ENCODE results near the gene TBX5.

TBX5 gene

GRCh38 chr12:114344831-114345230 lies 61.1 kb downstream of the TBX5 start:
- WGBS: 0% methylated on average over 1 of the region's 2 CpGs
- H3K9me3 ChIP-seq (ENCODE audit: control insufficient read depth, low read length): peaks cover 7% of the 10 kb centered on the region
- H3K4me3 ChIP-seq (ENCODE audit: insufficient read depth in 1 of 2, low read depth in 1 of 2, low read length in 2 of 2): no peak overlapping the region
- H2BK5ac ChIP-seq (ENCODE audit: low read depth, low read length, poor library complexity, severe bottlenecking): no peak overlapping the region
- no peak overlapping the region for H2AFZ ChIP-seq (ENCODE audit: low read depth, low read length)
- no peaks in the 10 kb centered on the region for H3K4me1 ChIP-seq (ENCODE audit: control insufficient read depth, insufficient read depth, low read depth, low read length)
- H3K27ac ChIP-seq (ENCODE audit: low read length, poor library complexity, severe bottlenecking): no peak overlapping the region
- H3K9ac ChIP-seq (ENCODE audit: low read length): no peak overlapping the region
- H2BK15ac ChIP-seq (ENCODE audit: low read depth, poor library complexity, severe bottlenecking): no peak overlapping the region
- no peak for DNase-seq
- H2BK120ac ChIP-seq (ENCODE audit: low read depth, low read length): no peak overlapping the region
- H3K4me2 ChIP-seq (ENCODE audit: low read length, poor library complexity, severe bottlenecking): no peak overlapping the region
- H3K18ac ChIP-seq (ENCODE audit: low read depth in 1 of 2, low read length in 2 of 2): no peak overlapping the region
- peaks cover 0 to 12% of the 10 kb centered on the region in 2 experiments for H3K27me3 ChIP-seq (ENCODE audit: control insufficient read depth in 1 of 2, insufficient read depth in 1 of 2, low read length in 2 of 2)
- no peak overlapping the region for H2BK12ac ChIP-seq (ENCODE audit: low read length in 2 of 2)
- no peak overlapping the region for H3K23ac ChIP-seq (ENCODE audit: low read length in 2 of 2)
- H2AK5ac ChIP-seq (ENCODE audit: low read length, severe bottlenecking): no peak overlapping the region
- H4K8ac ChIP-seq (ENCODE audit: low read length): no peak overlapping the region
- H3K4ac ChIP-seq (ENCODE audit: low read depth in 1 of 2, low read length in 2 of 2): no peak overlapping the region
- H3K14ac ChIP-seq (ENCODE audit: low read length in 2 of 2): no peak overlapping the region
- no peaks in the 10 kb centered on the region for H3K79me1 ChIP-seq (replicated peaks; ENCODE audit: low read length, poor library complexity, severe bottlenecking)
- no peaks in the 10 kb centered on the region for H3K36me3 ChIP-seq (ENCODE audit: control insufficient read depth in 1 of 2, insufficient read depth in 2 of 2, low read depth in 1 of 2, low read length in 2 of 2)
- no peak overlapping the region for H4K91ac ChIP-seq (ENCODE audit: low read length)

DNA sequence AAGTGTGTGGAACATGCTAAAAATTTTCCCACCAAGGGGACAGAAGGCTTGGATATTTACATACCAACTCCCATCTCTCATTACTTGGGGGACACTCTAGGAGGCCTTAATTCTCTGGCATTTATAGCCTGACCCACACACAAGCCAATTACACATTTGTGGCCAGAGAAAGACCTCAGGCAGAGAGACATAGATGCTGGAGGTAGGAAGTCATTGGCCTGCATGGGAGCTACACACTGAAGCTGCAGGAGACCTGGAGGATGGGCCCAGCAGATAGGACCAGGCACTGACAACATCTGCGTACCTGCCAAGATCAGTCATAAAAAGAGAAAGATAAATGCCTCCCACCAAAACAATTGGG lies 61.7 kb downstream of the TBX5 start:
- no peak overlapping the region for H2BK12ac ChIP-seq (ENCODE audit: low read length in 2 of 2)
- no peak overlapping the region for H2AK5ac ChIP-seq (ENCODE audit: low read length, severe bottlenecking)
- H3K4ac ChIP-seq (ENCODE audit: low read depth in 1 of 2, low read length in 2 of 2): no peak overlapping the region
- no peaks in the 10 kb centered on the region for H3K36me3 ChIP-seq (ENCODE audit: control insufficient read depth in 1 of 2, insufficient read depth in 2 of 2, low read depth in 1 of 2, low read length in 2 of 2)
- no peak overlapping the region for H3K9ac ChIP-seq (ENCODE audit: low read length)
- H3K79me1 ChIP-seq (replicated peaks; ENCODE audit: low read length, poor library complexity, severe bottlenecking): no peaks in the 10 kb centered on the region
- no peak overlapping the region for H3K14ac ChIP-seq (ENCODE audit: low read length in 2 of 2)
- no peak overlapping the region for H2BK15ac ChIP-seq (ENCODE audit: low read depth, poor library complexity, severe bottlenecking)
- no peak overlapping the region for H3K27ac ChIP-seq (ENCODE audit: low read length, poor library complexity, severe bottlenecking)
- DNase-seq: no peak
- no peak overlapping the region for H4K91ac ChIP-seq (ENCODE audit: low read length)
- no peaks in the 10 kb centered on the region for H3K4me1 ChIP-seq (ENCODE audit: control insufficient read depth, insufficient read depth, low read depth, low read length)
- H3K27me3 ChIP-seq (ENCODE audit: control insufficient read depth in 1 of 2, insufficient read depth in 1 of 2, low read length in 2 of 2): peaks cover 0 to 12% of the 10 kb centered on the region in 2 experiments
- H3K4me2 ChIP-seq (ENCODE audit: low read length, poor library complexity, severe bottlenecking): no peak overlapping the region
- H4K8ac ChIP-seq (ENCODE audit: low read length): no peak overlapping the region
- no peak overlapping the region for H2BK120ac ChIP-seq (ENCODE audit: low read depth, low read length)
- no peak overlapping the region for H3K4me3 ChIP-seq (ENCODE audit: insufficient read depth in 1 of 2, low read depth in 1 of 2, low read length in 2 of 2)
- no peak overlapping the region for H3K23ac ChIP-seq (ENCODE audit: low read length in 2 of 2)
- 82% methylated on average over 1 of the region's 1 CpG for WGBS
- H3K18ac ChIP-seq (ENCODE audit: low read depth in 1 of 2, low read length in 2 of 2): no peak overlapping the region
- H3K9me3 ChIP-seq (ENCODE audit: control insufficient read depth, low read length): peaks cover 7% of the 10 kb centered on the region
- no peak overlapping the region for H2BK5ac ChIP-seq (ENCODE audit: low read depth, low read length, poor library complexity, severe bottlenecking)
- H2AFZ ChIP-seq (ENCODE audit: low read depth, low read length): no peak overlapping the region

DNA sequence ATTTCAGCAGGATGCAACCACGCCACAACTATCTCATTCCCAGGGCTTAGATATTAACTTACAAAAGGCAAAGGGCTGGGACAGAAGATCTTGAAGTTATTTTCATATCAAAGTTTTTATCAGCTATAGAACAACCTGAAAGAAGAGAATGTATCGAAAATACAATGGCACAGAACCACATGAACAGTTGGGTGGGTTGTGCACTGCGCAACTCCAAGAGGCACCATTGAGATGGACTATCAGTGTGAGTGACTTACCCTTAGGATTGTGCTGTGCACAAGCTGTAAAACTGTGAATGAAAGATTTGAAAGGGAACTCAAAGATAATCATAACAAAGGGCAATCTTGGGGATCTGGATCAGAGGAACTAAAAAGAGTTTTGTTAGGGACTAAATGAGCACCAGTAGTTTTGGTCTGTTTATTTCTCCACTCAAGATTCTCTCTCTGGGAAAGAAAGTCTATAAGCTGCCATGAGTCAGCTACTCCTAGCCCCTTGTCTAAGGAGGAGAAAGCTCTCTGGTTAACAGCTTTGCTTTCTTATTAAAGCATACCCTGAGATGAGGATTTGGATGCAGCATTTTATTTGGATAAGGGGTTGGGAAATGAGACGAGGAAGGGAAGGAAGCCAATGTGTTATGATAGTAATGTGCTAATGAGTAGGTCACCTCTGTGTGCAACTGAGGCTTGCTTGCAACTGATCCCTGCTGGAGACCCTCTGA lies 62.2 kb downstream of the TBX5 start:
- H3K4me3 ChIP-seq (ENCODE audit: insufficient read depth in 1 of 2, low read depth in 1 of 2, low read length in 2 of 2): no peak overlapping the region
- no peak overlapping the region for H2AFZ ChIP-seq (ENCODE audit: low read depth, low read length)
- peaks cover 7% of the 10 kb centered on the region for H3K9me3 ChIP-seq (ENCODE audit: control insufficient read depth, low read length)
- no peak for DNase-seq
- H3K4me1 ChIP-seq (ENCODE audit: control insufficient read depth, insufficient read depth, low read depth, low read length): no peaks in the 10 kb centered on the region
- peaks cover 0 to 12% of the 10 kb centered on the region in 2 experiments for H3K27me3 ChIP-seq (ENCODE audit: control insufficient read depth in 1 of 2, insufficient read depth in 1 of 2, low read length in 2 of 2)
- no peaks in the 10 kb centered on the region for H3K36me3 ChIP-seq (ENCODE audit: control insufficient read depth in 1 of 2, insufficient read depth in 2 of 2, low read depth in 1 of 2, low read length in 2 of 2)
- no peak overlapping the region for H4K8ac ChIP-seq (ENCODE audit: low read length)
- H3K79me1 ChIP-seq (replicated peaks; ENCODE audit: low read length, poor library complexity, severe bottlenecking): no peaks in the 10 kb centered on the region
- H3K18ac ChIP-seq (ENCODE audit: low read depth in 1 of 2, low read length in 2 of 2): no peak overlapping the region
- no peak overlapping the region for H2AK5ac ChIP-seq (ENCODE audit: low read length, severe bottlenecking)
- H2BK5ac ChIP-seq (ENCODE audit: low read depth, low read length, poor library complexity, severe bottlenecking): no peak overlapping the region
- no peak overlapping the region for H3K9ac ChIP-seq (ENCODE audit: low read length)
- H3K4ac ChIP-seq (ENCODE audit: low read depth in 1 of 2, low read length in 2 of 2): no peak overlapping the region
- H3K4me2 ChIP-seq (ENCODE audit: low read length, poor library complexity, severe bottlenecking): no peak overlapping the region
- H3K14ac ChIP-seq (ENCODE audit: low read length in 2 of 2): no peak overlapping the region
- no peak overlapping the region for H2BK120ac ChIP-seq (ENCODE audit: low read depth, low read length)
- 64% methylated on average over 3 of the region's 4 CpGs for WGBS
- no peak overlapping the region for H2BK15ac ChIP-seq (ENCODE audit: low read depth, poor library complexity, severe bottlenecking)
- H3K23ac ChIP-seq (ENCODE audit: low read length in 2 of 2): no peak overlapping the region
- no peak overlapping the region for H3K27ac ChIP-seq (ENCODE audit: low read length, poor library complexity, severe bottlenecking)
- no peak overlapping the region for H2BK12ac ChIP-seq (ENCODE audit: low read length in 2 of 2)
- no peak overlapping the region for H4K91ac ChIP-seq (ENCODE audit: low read length)

GRCh38 chr12:114342656-114343055 lies 63.3 kb downstream of the TBX5 start:
- peaks cover 10% of the 10 kb centered on the region for H3K9me3 ChIP-seq (ENCODE audit: control insufficient read depth, low read length)
- no peak overlapping the region for H2BK12ac ChIP-seq (ENCODE audit: low read length in 2 of 2)
- no peak for DNase-seq
- no peaks in the 10 kb centered on the region for H3K36me3 ChIP-seq (ENCODE audit: control insufficient read depth in 1 of 2, insufficient read depth in 2 of 2, low read depth in 1 of 2, low read length in 2 of 2)
- H2BK15ac ChIP-seq (ENCODE audit: low read depth, poor library complexity, severe bottlenecking): no peak overlapping the region
- H2BK120ac ChIP-seq (ENCODE audit: low read depth, low read length): no peak overlapping the region
- 80% methylated on average over 3 of the region's 5 CpGs for WGBS
- no peak overlapping the region for H3K27ac ChIP-seq (ENCODE audit: low read length, poor library complexity, severe bottlenecking)
- no peak overlapping the region for H3K4me3 ChIP-seq (ENCODE audit: insufficient read depth in 1 of 2, low read depth in 1 of 2, low read length in 2 of 2)
- H2AK5ac ChIP-seq (ENCODE audit: low read length, severe bottlenecking): no peak overlapping the region
- H3K27me3 ChIP-seq (ENCODE audit: control insufficient read depth in 1 of 2, insufficient read depth in 1 of 2, low read length in 2 of 2): peaks cover 0 to 18% of the 10 kb centered on the region in 2 experiments
- H3K14ac ChIP-seq (ENCODE audit: low read length in 2 of 2): no peak overlapping the region
- H3K18ac ChIP-seq (ENCODE audit: low read depth in 1 of 2, low read length in 2 of 2): no peak overlapping the region
- no peaks in the 10 kb centered on the region for H3K4me1 ChIP-seq (ENCODE audit: control insufficient read depth, insufficient read depth, low read depth, low read length)
- H3K79me1 ChIP-seq (replicated peaks; ENCODE audit: low read length, poor library complexity, severe bottlenecking): no peaks in the 10 kb centered on the region
- H4K8ac ChIP-seq (ENCODE audit: low read length): no peak overlapping the region
- H3K4me2 ChIP-seq (ENCODE audit: low read length, poor library complexity, severe bottlenecking): no peak overlapping the region
- H2AFZ ChIP-seq (ENCODE audit: low read depth, low read length): no peak overlapping the region
- no peak overlapping the region for H3K23ac ChIP-seq (ENCODE audit: low read length in 2 of 2)
- no peak overlapping the region for H2BK5ac ChIP-seq (ENCODE audit: low read depth, low read length, poor library complexity, severe bottlenecking)
- no peak overlapping the region for H3K4ac ChIP-seq (ENCODE audit: low read depth in 1 of 2, low read length in 2 of 2)
- no peak overlapping the region for H4K91ac ChIP-seq (ENCODE audit: low read length)
- H3K9ac ChIP-seq (ENCODE audit: low read length): no peak overlapping the region
